GM23248 (cell line): ENCODE measurements around the gene NAV2. TPM values are rescaled to one million over a fixed set of nuclear protein-coding genes. Genes with fewer than 3 reads are reported as not detected.

Experiments used
- DNase-seq: peaks from one replicate; pipeline ENCODE4 v3.0.0-alpha.2; 2015
- H2AFZ ChIP-seq: fragments of 200-600 bp; sonication (generic); 2 replicates; pipeline ENCODE4 v1.6.1; 2016; ENCODE audit warnings: antibody characterized with exemption
- H3F3A ChIP-seq: fragments of 200-600 bp; sonication (generic); 2 replicates; pipeline ENCODE4 v1.6.1; 2016; ENCODE audit warnings: mild to moderate bottlenecking, antibody characterized with exemption, mixed run types; ENCODE audit not compliant: insufficient read depth
- H3K27ac ChIP-seq: fragments of 200-600 bp; sonication (generic); 2 replicates; pipeline ENCODE4 v1.5.1; 2016; ENCODE audit warnings: mild to moderate bottlenecking
- H3K27me3 ChIP-seq: fragments of 200-600 bp; sonication (generic); replicated peaks from 2 replicates; pipeline ENCODE4 v1.6.1; 2016; ENCODE audit warnings: mild to moderate bottlenecking; ENCODE audit not compliant: insufficient read depth
- H3K36me3 ChIP-seq: fragments of 200-600 bp; sonication (generic); 2 replicates; pipeline ENCODE4 v1.6.1; 2016; ENCODE audit warnings: low read depth, mild to moderate bottlenecking
- H3K4me1 ChIP-seq: fragments of 200-600 bp; sonication (generic); 2 replicates; pipeline ENCODE4 v1.6.1; 2016; ENCODE audit warnings: mild to moderate bottlenecking; ENCODE audit not compliant: insufficient read depth
- H3K4me2 ChIP-seq: fragments of 200-600 bp; sonication (generic); one replicate; pipeline ENCODE4 v1.6.1; 2016; ENCODE audit warnings: mild to moderate bottlenecking; ENCODE audit not compliant: unreplicated experiment
- H3K4me3 ChIP-seq: fragments of 200-600 bp; sonication (generic); 2 replicates; pipeline ENCODE4 v1.5.1; 2016; ENCODE audit warnings: mild to moderate bottlenecking
- H3K79me2 ChIP-seq: fragments of 200-600 bp; sonication (generic); 2 replicates; pipeline ENCODE4 v1.6.1; 2016; ENCODE audit warnings: mild to moderate bottlenecking; ENCODE audit not compliant: insufficient read depth
- H3K9ac ChIP-seq: fragments of 200-600 bp; sonication (generic); 2 replicates; pipeline ENCODE4 v1.6.1; 2016; ENCODE audit warnings: mild to moderate bottlenecking
- H3K9me2 ChIP-seq: fragments of 200-600 bp; sonication (generic); 2 replicates; pipeline ENCODE4 v1.6.1; 2016; ENCODE audit warnings: mixed run types, mild to moderate bottlenecking, moderate library complexity; ENCODE audit not compliant: insufficient read depth
- H3K9me3 ChIP-seq: fragments of 200-600 bp; sonication (generic); one replicate; pipeline ENCODE4 v1.6.1; 2017; ENCODE audit warnings: low read depth
- H4K20me1 ChIP-seq: fragments of 200-600 bp; sonication (generic); 2 replicates; pipeline ENCODE4 v1.6.0; 2016; ENCODE audit not compliant: insufficient read depth
- EZH2 ChIP-seq: fragments of 200-600 bp; sonication (generic); IDR thresholded peaks from 2 replicates; pipeline ENCODE4 v1.6.1; 2018; ENCODE audit warnings: antibody characterized with exemption, mild to moderate bottlenecking; ENCODE audit not compliant: insufficient read depth, poor library complexity, severe bottlenecking
- EZH2phosphoT487 ChIP-seq: fragments of 200-600 bp; sonication (generic); IDR thresholded peaks from 2 replicates; pipeline ENCODE4 v1.6.1; 2018; ENCODE audit warnings: antibody characterized with exemption, moderate library complexity, mild to moderate bottlenecking, low read depth; ENCODE audit not compliant: insufficient read depth
- WGBS, 2 experiments: methylation state at CpG; one replicate each; pipeline ENCODE4 v1.1.6; 2015 to 2017; ENCODE audit warnings: low lambda C conversion rate in 2 of 2, low coverage in 1 of 2; ENCODE audit errors: missing lambda C conversion rate in 2 of 2; 5-methylcytosine and 5-hydroxymethylcytosine counted together
- in situ Hi-C: fragments of 300-500 bp; cut with MboI; formaldehyde crosslinking; loops from 2 replicates; pipeline ENCODE4 v1.15.0; 2020
- polyA plus RNA-seq: library from polyadenylated mRNA; unstranded; fragments of >200 nt; fragmentation: Nextera tagmentation; extraction: Ambion mirVana; gene quantifications from 2 replicates; pipeline ENCODE4 v1.2.1, GENCODE V29; 2016
- total RNA-seq: library from RNA; depleted of rRNA; stranded (reverse); fragments of >200 nt; shearing (Covaris generic); gene quantifications from 2 replicates; pipeline ENCODE4 v1.2.3, GENCODE V29; 2014

The NAV2 gene
- total and polyA plus RNA-seq, 2 experiments from 2014 or later = 5.7 to 11.9 TPM

DNA sequence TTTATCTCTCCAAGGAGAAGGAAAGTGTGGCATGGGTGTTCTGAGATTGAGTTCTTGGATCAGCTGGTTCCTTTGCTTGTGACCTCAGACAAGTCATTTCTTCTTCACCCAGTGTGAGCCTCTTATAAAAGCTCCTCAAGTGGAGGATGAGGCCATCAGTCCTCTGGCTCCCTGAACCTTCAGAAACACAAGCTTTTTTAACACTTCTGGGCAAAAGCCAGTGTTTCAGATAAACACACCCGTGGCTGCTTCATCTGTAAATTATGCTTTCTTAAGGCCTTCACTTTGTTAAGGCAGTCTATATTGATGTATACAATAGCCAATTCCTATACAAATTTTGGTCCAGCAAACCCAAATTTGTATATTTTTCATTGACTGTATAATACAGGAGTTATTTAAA, 267.8 kb downstream of the NAV2 start:
- DNase-seq = no peak
- WGBS, 2 experiments = 17 to 24% methylated on average over 1 of the region's 1 CpG
- no peak overlapping the region for H2AFZ ChIP-seq
- in situ Hi-C loops = no loop called here
- no peak overlapping the region for H3K4me2 ChIP-seq
- H3K27ac ChIP-seq = peak overlapping the region; percentile 94
- peaks cover 45% of the 10 kb centered on the region for H3F3A ChIP-seq
- H3K27me3 ChIP-seq = no peaks in the 10 kb centered on the region
- no peaks in the 10 kb centered on the region for H3K9me3 ChIP-seq
- H3K4me1 ChIP-seq = peaks cover 44% of the 10 kb centered on the region
- H3K36me3 ChIP-seq = no peaks in the 10 kb centered on the region
- H3K9me2 ChIP-seq = no peaks in the 10 kb centered on the region
- TF ChIP-seq EZH2 = no peak
- TF ChIP-seq EZH2phosphoT487 = no peak
- H4K20me1 ChIP-seq = no peaks in the 10 kb centered on the region
- peaks cover 78% of the 10 kb centered on the region for H3K79me2 ChIP-seq
- H3K9ac ChIP-seq = no peak overlapping the region
- no peak overlapping the region for H3K4me3 ChIP-seq

DNA sequence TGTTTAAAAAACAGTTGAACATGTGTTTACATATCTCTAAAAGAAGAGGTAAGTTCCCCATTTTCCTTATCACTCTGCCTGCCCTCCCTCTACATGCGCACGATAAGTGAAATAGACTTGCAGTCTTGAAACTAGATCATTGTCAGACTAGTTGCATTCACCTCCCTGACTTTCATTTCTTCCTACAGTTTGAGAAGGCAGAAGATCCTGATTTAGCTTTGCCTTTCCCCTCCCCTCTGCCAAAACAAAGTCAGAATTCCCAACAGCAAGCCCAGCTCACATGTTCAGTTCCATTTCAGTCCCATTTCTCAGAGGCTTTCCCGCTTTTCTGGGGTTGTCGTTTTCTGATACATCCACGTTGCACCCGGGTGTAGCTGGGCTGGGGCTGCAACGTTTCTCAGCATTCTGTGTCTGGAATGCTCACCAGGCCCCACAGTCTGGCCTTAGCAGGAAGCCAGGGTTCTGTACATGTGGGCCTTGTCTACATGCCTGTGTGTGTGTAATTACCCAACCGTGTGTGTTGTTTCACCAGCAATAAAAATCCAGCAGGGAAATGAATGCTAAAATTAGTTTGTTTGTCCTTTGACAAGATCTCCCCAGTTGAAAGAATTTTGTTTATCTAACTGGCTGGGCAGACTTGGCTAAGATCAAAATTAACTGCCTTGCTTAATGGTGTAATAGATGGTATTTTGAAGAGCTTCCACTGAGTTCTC, 268.5 kb downstream of the NAV2 start:
- H3K27me3 ChIP-seq = no peaks in the 10 kb centered on the region
- peak overlapping the region; percentile 31 for H3K4me2 ChIP-seq
- H4K20me1 ChIP-seq = no peaks in the 10 kb centered on the region
- in situ Hi-C loops = no loop called here
- peak overlapping the region; percentile 42; the same call in 1 of the 2 replicates for H2AFZ ChIP-seq
- peak overlapping the region; percentile 94 for H3K27ac ChIP-seq
- no peaks in the 10 kb centered on the region for H3K36me3 ChIP-seq
- H3K79me2 ChIP-seq = peaks cover 71% of the 10 kb centered on the region
- H3K4me1 ChIP-seq = peaks cover 45% of the 10 kb centered on the region
- peaks cover 45% of the 10 kb centered on the region for H3F3A ChIP-seq
- H3K4me3 ChIP-seq = no peak overlapping the region
- no peaks in the 10 kb centered on the region for H3K9me3 ChIP-seq
- 52 to 56% methylated on average over 8 of the region's 8 CpGs for WGBS, 2 experiments
- TF ChIP-seq EZH2phosphoT487 (no peak), EZH2 (no peak)
- H3K9me2 ChIP-seq = no peaks in the 10 kb centered on the region
- H3K9ac ChIP-seq = peak overlapping the region; percentile 52
- DNase-seq = peak; percentile 59

GRCh38 chr11:19982774-19983495, 270.3 kb downstream of the NAV2 start:
- TF ChIP-seq EZH2 (no peak), EZH2phosphoT487 (no peak)
- 98 to 100% methylated on average over 5 of the region's 5 CpGs for WGBS, 2 experiments
- in situ Hi-C loops = no loop called here
- Histone ChIP-seq H3K9ac (no peak overlapping the region), H3K4me2 (no peak overlapping the region), H3K27me3 (no peaks in the 10 kb centered on the region), H3K27ac (no peak overlapping the region), H3K9me3 (no peaks in the 10 kb centered on the region), H3K4me3 (no peak overlapping the region), H3K4me1 (peaks cover 52% of the 10 kb centered on the region), H3K9me2 (no peaks in the 10 kb centered on the region), H3K79me2 (peaks cover 60% of the 10 kb centered on the region), H3F3A (peaks cover 59% of the 10 kb centered on the region), H3K36me3 (no peaks in the 10 kb centered on the region), H2AFZ (no peak overlapping the region), H4K20me1 (no peaks in the 10 kb centered on the region)
- DNase-seq = no peak

- no peak overlapping the region for H3K4me2 ChIP-seq
- WGBS, 2 experiments = 90 to 91% methylated on average over 8 of the region's 8 CpGs
- H3K9ac ChIP-seq = no peak overlapping the region
- in situ Hi-C loops = no loop called here
- no peaks in the 10 kb centered on the region for H4K20me1 ChIP-seq
- no peak overlapping the region for H3K4me3 ChIP-seq
- peaks cover 53% of the 10 kb centered on the region for H3K4me1 ChIP-seq
- TF ChIP-seq EZH2phosphoT487 = no peak
- TF ChIP-seq EZH2 = no peak
- no peaks in the 10 kb centered on the region for H3K9me2 ChIP-seq
- H3F3A ChIP-seq = peaks cover 56% of the 10 kb centered on the region
- H2AFZ ChIP-seq = no peak overlapping the region
- no peaks in the 10 kb centered on the region for H3K9me3 ChIP-seq
- no peak overlapping the region for H3K27ac ChIP-seq
- no peaks in the 10 kb centered on the region for H3K27me3 ChIP-seq
- peaks cover 55% of the 10 kb centered on the region for H3K79me2 ChIP-seq
- no peaks in the 10 kb centered on the region for H3K36me3 ChIP-seq
- DNase-seq = no peak
Observed at GRCh38 chr11:19984048-19984742, 271.6 kb downstream of the NAV2 start.
